ENCODE results near the gene LGMN. TPM values are rescaled to one million over a fixed set of nuclear protein-coding genes. Genes with fewer than 3 reads are reported as not detected.
"Not testable (repeated sequence)": the region's sequence is repeated elsewhere in the genome, so short reads cannot be mapped to it uniquely, and the experiment has no call there.

Gene LGMN
- polyA plus RNA-seq, 1 donor = 124 TPM

DNA sequence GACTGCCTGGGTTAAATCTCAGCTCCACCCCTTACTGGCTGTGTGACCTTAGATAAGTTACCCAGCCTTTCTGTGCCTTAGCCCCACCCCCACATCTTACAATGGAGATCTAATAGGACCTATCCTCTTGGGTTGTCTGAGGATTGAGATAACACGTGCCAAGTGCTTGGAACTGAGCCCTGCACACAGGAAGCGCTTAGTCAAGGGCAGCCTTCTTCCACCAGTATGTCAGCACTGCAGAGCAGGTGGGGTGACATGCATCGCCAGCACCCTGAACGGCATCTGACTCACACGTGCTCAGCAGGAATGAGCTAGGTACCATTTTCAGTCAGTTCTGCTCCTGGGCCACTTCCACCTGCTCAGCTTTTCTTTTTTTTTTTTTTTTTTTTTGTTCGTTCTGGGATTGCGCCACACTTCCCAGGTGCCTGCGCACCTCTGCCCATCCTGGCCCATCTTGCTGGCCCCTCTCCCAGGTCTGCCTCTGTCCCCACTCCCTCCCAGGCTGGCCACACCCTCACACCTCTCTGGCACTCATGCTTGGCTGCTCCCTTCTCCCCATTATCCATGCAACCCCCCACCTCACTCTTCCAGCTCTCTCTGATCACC lies 19.6 kb downstream of the LGMN start:
- DNase-seq = no peak

DNA sequence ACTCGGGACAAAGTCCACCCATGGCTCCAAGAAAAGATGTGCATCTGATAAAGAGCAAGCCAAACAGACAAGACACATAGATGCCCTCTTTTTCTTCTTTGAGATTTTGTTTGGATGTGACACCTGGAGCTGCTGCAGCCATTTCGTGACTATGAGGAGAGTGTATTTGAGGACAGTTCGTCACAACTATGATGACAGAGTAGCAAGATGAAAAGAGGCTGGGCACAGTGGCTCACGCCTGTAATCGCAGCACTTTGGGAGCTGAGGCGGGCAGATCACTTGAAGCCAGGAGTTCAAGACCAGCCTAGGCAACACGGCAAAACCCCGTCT lies 21.5 kb downstream of the LGMN start:
- no peak for DNase-seq

DNA sequence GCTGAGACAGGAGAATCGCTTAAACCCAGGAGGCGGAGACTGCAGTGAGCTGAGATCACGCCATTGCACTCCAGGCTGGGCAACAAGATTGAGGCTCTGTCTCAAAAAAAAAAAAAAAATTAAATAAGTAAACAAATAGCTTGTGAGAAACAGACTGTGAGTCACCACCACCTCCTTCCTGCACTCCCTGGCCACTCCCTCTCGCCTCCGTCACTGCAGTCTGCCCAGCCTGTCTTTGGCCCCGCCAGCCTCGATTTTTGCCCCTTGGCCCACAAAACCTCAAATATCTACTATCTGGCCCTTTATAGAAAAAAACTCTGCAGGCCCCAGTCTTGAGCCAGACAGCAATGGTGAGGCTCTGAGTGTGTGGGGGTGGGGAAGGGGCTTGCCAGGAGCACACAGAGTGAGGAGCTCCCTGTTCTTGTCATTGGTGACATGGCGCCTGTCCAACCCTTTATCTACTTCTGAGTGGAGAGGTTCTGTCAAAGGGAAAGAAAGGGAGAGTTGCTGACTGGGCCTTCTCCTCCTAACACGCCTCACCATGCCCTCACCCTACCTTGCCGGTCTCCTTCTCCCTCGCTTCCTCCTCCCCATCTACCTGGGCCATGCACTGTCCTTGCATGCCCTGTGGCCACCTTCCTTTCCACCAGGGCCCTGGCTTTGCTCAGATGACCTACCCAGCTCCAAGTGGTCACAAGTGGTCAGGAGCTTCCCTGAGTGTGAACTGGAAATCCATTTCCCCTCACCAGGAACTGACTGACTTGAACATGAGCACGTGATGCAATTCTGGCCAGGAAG lies 22.1 kb downstream of the LGMN start:
- no peak for DNase-seq

DNA sequence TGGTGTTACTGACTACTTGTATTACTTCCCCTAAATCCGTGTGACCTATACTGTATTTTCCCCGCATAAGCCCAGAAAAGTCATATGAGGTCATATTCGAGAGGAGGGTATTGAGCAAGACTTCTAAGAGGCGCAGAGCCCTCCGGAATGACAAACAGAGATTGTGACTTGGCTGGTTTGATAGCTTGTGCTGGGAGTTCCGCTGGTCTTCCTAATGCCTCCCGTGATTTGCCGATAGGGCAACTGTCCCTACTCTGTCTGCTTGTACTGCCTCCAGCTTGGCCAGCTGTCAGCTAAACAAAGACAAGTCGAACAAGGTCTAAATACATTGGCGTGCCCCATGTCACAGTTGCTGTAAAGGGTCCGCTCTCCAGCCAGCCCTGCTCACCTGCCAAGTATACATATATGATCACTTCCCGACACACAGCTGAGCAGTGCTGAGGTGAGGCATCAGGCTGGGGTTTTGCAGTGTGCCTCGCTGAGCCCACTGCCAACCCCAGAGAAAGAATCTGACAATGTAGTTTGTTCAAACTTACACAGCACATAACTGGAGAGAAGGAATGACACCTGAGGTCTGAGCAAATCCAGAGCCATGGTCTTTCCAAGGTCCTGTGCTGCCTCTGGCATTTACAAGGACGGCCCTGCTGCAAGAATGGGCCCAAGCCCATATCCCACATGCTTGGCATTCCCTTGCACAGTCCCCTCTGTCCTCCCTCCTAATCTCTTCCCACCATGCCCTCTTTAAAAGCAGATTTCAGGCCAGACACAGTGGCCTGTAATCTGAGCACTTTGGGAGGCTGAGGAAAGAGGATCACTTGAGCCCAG lies 23.7 kb downstream of the LGMN start:
- DNase-seq = no peak

DNA sequence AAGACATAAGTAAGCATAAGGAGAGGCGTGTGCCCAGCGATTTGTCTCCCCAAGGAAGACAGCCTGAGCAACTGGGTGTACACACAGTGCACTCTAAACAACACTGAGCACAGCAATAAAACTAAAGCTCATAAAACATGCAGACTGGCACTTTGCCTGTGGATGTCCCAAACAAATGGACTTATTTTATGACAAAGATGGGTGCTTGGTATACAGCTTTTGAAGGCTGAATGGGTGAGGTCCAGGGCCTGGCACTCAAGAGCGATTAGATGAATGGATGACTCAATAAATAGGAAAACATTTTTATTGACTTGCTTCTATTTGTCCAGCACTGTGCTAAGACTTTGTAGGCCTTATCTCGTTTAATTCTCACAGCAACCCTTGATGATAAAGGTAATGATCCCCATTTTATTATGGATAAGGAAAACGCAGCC lies 28.5 kb downstream of the LGMN start:
- DNase-seq = no peak

DNA sequence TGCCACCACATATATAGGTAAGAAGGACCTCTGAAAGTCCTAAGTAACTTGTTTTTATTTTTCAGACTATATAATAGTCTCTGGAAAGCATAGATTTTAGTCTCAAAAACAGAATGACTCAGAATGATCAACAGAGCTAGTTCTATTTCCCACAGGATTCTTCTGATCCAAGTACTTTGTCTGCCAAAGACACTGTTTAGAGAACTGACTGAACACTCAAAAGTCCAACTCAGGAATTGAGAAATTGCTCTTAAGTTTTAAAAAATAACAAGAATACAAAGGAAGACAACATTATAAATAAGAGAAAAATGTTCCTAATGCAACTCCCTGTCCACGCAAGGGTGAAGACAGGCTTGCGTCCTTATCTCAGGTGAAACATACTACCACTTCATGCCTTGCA lies 29.0 kb downstream of the LGMN start:
- DNase-seq = no peak

DNA sequence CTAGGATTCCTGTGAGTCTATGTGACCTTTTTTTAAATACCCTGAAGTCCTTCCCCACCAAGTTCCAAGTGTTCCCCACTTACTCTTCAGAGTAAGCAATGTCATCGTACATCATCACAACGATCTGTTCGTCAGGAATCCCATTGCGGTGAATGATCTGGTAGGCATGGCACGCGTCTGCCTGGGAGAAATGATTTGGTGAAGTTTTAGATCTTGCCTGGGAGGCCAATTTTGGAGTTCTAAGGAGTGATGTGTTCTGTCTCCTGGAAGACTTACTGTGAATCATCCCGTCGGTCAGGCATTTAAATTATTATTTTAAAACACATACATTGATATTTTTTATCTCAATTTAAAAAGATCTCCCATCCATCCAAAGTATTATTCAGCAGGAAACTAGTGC lies 29.8 kb downstream of the LGMN start:
- DNase-seq = no peak

DNA sequence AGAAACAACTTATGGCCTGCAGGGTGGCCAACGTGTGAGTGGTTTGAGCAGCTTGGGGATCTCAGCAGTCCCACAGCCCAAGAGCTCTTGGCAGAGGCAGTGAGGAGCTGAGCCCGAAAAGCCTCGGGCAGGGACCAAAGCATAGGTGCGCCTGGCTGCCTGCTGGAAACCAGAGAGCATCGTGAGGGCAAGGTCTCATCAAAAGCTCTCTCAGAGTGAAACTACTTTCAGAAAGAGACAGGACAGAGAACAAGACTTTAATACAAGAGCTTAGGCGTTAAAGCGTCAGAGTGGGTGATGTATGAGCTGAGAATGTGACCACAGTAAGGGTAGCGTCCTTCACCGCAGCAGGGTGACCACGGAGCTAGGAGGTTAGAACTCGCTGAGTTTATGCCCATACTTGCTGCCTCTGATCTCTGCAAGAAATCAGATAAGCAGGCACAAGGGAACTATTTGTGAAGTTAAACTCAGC lies 30.8 kb downstream of the LGMN start:
- DNase-seq = no peak

DNA sequence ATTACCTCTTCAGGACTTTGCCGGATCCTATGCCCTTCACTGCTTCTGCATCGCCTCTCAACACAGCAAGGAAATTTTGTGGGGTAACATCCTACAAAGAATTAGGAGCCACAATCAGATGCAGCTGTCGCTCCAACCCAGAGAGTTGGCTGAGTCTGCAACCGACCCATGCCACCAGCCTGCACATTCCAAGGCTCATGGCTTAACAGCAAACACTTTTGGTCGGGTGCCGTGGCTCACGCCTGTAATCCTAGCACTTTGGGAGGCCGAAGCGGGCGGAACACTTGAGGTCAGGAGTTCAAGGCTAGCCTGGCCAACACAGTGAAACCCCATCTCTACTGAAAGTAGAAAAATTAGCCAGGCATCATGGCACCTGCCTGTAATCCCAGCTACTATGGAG lies 32.3 kb downstream of the LGMN start:
- no peak for DNase-seq

DNA sequence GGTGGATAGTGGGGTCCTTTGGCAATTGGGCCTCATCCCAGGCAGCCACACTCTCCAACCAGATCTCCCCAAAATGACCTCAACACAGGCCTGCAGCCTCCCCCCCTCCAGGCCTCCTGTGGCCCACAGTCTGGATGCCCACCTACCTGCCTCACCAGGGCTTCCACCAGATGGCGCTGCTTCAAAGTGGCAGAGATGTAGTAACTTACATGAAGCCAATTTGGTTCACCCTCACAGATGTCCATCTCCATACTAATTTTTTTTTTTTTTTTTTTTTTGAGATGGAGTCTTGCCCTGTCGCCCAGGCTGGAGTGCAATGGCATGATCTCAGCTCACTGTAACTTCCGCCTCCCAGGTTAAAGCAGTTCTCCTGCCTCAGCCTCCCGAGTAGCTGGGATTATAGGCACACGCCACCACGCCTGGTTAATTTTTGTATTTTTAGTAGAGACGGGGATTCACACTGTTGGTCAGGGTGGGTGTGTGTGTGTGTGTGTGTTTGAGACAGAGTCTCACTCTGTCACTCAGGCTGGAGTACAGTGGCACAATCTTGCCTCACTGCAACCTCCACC lies 33.6 kb downstream of the LGMN start:
- not testable (repeated sequence) for DNase-seq

DNA sequence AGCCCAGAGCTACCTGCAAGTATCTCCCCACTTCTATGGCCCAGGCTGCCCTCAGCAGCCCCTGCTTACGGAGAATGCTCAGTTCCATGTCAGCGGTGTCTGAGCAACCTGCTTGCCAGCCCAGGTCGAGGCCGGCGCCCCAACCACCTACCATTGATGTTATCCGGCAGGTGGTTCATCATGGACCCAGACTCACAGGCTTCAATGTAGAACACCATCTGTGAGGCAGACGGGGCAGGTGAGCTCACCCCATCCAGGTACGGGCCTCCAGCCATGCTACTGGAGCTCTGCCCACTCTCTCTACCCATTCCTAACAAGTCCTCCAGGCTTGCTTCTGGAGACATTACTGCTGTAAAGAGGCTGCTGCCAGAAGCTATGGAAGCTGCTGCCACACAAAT lies 35.8 kb downstream of the LGMN start:
- DNase-seq = no peak

DNA sequence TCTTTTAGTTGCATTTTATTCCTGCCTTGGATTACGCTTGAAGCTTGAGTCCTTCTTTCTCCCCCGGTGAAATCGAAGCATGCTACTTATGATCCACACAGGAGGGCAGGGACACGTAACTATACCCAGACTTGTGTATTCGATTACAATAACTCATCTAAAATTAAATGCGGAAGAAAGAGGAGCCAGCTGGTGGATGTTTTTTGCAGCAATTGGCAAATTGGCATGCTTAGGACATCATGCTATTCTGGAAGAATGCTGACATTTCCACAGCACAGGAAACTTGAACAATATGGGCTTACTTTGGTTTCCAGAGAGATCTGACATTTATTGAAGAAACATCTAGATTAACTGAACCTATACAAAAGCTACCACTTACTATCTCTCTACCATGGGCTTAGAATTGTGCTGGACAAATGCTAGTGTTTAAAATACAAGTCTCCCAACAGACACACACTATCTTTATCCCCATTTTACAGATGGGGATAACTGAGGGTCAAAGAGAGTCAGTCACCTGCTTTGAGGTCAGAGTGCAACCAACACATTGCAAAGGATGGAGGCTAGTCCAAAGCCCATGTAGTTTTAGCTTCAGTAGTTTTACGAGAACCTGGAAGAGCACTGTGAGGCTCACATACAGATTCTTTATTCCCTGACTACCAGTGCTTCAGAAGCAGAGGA lies 36.3 kb downstream of the LGMN start:
- no peak for DNase-seq

DNA sequence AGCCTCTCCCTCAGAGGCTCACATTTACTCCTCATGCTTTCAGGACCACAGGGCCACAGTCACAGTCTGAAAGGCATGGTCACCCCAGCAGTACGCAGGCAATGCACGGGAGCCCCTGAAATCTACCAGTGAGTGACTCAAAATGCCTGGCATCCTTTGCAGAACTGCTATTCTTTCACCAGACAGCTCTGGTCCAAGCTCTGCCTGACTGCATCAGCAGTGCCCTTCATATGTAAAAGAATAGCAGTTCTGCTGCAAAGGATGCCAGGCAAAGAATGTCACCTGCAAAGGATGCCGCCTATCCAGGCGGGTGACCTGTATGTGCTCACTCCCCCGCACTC lies 38.5 kb downstream of the LGMN start:
- DNase-seq = no peak

DNA sequence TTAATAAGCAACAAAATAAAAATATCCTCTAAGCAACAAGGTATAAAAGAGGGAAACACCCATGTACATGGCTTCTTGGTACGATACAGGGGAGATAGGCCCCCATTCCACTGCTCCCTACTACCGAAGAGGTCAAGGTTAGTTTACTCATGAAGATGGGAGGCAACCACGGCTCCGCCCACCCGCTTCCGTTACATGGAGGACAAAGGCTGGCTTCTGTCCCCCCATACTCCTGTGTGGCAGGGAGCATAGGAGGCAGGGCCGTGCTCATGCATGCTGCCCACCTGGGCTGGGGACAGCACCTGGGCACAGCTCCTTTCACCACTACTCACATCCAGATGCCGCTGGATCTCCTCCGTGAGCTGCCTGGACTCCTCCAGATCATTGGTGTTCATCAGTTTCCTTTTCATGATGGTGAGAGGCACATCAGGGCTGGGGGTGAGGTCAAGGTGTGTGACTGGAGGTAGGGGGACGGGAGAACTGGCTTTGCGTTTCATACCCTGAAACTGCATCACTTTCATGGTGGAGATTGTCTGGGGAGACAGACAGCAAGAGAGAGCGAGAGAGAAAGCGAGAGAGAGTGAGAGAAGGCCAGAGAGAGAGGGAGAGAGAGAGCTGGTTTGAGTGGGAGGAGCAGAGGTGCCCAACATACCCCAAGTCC lies 39.0 kb downstream of the LGMN start:
- DNase-seq = no peak

DNA sequence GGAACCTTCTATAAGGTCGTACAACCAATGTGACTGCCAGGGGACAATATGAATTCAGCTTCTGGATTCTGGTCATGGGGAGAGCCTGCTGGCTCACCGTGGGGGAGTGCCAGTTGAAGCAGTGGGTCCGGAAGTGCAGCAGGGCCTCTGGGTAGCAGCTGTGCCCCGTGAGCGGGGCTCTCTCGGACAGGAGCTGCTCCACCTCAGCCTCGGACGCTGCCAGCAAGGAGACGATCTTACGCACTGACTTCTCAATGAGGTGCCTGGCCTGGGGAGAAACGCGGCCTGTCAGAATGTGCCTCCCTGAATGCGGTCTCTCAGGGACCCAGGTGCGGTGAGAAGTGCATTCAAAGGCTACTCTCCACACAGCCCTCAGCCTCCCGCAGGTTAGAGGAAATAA lies 42.0 kb downstream of the LGMN start:
- no peak for DNase-seq

DNA sequence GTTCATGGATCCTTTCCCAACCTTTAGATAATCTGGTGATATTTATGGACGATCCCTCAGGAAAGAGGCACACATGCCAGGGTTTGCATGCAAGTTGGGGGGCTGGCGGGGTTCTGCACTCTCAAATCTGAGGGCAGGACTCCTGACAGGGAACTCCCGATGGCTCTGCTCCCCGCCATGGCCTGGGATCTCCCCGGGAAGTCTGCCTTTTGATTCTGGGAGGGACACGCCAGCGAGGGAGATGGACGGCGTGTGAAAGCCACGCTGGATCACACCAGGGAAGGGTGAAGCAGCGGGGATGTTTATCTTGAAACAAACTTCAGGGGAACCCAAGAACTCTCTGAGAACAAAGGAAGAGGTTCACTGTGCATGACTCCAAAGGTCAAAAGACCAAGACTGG lies 43.6 kb downstream of the LGMN start:
- no peak for DNase-seq

DNA sequence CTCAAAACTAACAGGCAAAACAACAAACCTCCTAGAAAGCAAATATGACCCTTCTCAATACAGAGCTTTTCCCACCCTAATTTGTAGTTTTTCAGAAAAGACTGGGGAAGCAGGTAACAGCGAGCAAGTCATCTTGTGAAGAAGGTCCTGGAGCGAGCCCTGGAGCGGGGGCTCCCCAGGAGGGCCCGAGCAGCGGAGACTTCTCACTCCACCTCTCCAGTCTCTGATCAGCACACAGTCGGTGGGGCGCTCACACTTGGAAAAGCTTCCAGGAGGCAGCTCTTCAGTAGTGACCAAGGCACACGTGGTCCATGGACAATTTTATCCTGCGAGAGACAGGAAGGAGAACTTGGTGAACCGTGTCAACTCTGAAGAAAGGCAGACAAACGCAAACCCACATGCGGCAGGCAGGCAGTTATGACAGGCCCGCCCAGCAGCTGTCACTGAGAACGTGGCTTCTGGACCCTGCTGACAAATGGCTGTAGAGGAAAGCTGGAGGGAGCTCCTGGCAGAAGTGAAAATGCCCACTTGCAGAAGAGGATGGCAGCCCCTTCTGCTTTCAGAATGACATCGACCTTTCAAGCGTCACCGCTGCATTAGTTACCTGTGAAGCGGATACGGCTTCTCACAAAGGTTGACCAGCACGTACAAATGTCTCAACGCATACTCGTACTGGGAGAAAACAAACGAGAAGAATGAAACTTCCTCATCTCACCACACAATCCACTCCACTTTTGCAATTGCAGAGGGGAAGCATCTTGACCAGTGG lies 44.2 kb downstream of the LGMN start:
- DNase-seq = no peak

DNA sequence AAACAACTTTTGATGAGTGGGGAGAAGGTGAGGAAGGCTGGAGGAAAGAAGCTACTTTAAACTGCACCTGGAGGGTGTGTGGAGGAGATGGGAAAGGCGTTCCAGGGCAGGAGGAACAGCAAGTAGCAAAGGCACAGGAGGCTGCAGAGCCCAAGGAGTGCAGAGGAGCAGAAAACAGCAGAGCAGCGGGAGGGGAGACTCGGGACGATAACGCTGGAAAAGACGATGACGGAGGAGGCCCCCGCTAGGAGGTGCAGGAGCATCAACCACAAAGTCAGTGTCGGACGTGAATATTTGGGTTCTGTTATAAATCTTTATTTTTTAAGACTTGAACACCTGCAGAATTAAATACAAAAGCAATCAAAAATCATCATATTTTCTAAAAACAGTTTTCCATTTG lies 44.9 kb downstream of the LGMN start:
- no peak for DNase-seq

DNA sequence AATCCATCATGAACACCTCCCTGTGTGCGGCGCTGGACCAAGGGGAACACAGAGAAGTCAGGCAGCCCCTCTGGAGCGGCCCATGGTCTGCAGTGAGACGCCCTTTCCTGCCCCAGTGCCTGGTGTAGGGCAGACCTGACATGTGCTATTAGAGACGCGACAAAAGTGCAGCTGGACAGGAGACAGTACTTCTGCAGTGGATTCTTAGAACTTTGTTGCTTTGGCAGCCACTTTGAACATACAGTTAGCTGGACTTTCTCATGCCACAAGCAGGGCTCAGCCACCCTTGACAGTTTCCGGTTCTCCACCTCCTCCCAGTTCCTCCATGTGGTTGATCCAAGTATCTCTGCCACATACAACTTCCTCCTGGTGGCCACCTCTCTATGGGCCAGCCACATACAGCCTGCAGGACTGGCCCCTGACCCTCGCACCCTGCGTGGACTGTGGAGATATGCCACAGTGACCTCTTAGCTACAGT lies 45.9 kb downstream of the LGMN start:
- no peak for DNase-seq

DNA sequence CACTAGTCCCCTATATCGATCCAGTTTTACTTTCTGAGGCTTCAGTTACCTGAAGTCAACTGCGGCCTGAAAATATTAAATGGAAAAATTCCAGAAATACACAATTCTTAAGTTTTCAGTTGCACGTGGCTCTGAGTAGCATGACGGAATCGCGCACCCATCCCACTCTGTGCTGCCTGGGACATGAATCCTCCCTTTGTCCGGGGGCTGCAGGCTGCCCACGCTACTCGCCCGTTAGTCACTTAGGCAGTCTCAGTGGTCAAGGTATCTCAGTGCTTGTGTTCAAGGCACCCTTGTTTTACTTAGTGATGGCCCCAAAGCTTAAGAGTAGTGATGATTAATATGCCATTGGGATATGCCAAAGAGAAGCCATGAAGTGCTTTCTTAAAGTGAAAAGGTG lies 46.6 kb downstream of the LGMN start:
- no peak for DNase-seq

DNA sequence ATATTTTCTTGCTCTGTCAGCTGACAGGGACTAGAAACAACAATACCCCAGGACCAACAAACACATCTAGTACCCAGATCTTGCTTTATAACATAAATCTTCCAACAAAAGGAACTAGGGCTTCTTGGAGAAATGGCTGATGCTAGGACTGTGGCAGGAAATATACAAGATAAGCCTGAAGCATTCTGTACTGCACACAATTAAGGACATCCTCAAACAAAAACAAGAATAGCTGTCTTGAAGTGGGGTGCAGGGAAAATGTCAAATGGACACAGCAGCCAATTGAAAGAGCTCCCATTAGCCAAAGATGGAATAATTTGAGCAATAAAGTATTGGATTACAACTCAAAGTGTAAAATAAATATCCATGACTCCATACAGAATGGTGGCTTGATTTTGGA lies 50.0 kb downstream of the LGMN start:
- DNase-seq = no peak

Data from left kidney (tissue), 2 donors.